SK-N-SH (cell line): ENCODE data around the gene CCDC150. TPM values are rescaled to one million over a fixed set of nuclear protein-coding genes. Genes with fewer than 3 reads are reported as not detected.

ENCODE experiments used
- CTCF ChIA-PET: fragments of 300-600, 350-600 bp; formaldehyde crosslinking; extraction: SDS; loops from one replicate; lab custom pipeline; 2021; lab: Yijun Ruan, JAX
- POLR2A ChIA-PET: fragments of 350-600 bp; sonication (Branson Sonifier 250); formaldehyde crosslinking; extraction: SDS; loops from one replicate; lab custom pipeline; 2020; ENCODE audit warnings: antibody characterized with exemption, inconsistent platforms; lab: Yijun Ruan, JAX
- DNase-seq: peaks from one replicate; pipeline ENCODE4 v3.0.0; 2012
- H2AFZ ChIP-seq: fragments of 200-600 bp; sonication (generic); 2 replicates; pipeline ENCODE4 v1.8.1; 2016; ENCODE audit warnings: antibody characterized with exemption, mild to moderate bottlenecking, low read depth
- H3F3A ChIP-seq: fragments of 200-600 bp; sonication (generic); replicated peaks from 2 replicates; pipeline ENCODE3; 2016; ENCODE audit warnings: antibody characterized with exemption, mild to moderate bottlenecking; ENCODE audit not compliant: insufficient read depth
- H3K27ac ChIP-seq, 2 experiments: fragments of 200-500 bp in 1 of 2; fragments of 200-600 bp in 1 of 2; sonication (Bioruptor generic) in 1 of 2; sonication (generic), shearing (Covaris generic) in 1 of 2; 2 replicates each; pipeline versions ENCODE4 v1.5.1 to v1.6.1; 2014 to 2016; ENCODE audit warnings: low read depth in 2 of 2, inconsistent platforms in 1 of 2, low read length in 1 of 2, mild to moderate bottlenecking in 1 of 2, mixed read lengths in 1 of 2
- H3K27me3 ChIP-seq: fragments of 200-600 bp; sonication (generic), shearing (Covaris generic); 2 replicates; pipeline ENCODE4 v1.6.1; 2016; ENCODE audit warnings: mixed run types; ENCODE audit not compliant: insufficient read depth
- H3K36me3 ChIP-seq, 2 experiments: fragments of 200-500 bp in 1 of 2; fragments of 200-600 bp in 1 of 2; sonication (Bioruptor generic) in 1 of 2; sonication (generic) in 1 of 2; replicated peaks in 1 of 2; 2 replicates each; pipeline versions ENCODE3 to v1.5.1; 2014 to 2016; ENCODE audit warnings: low read length in 1 of 2, mild to moderate bottlenecking in 1 of 2; ENCODE audit not compliant: insufficient read depth in 2 of 2, control insufficient read depth in 1 of 2
- H3K4me1 ChIP-seq, 2 experiments: fragments of 200-500 bp in 1 of 2; fragments of 200-600 bp in 1 of 2; sonication (Bioruptor generic) in 1 of 2; sonication (generic), shearing (Covaris generic) in 1 of 2; 2 replicates each; pipeline versions ENCODE4 v1.5.1 to v1.6.1; 2014 to 2016; ENCODE audit warnings: low read depth in 1 of 2, low read length in 1 of 2, mixed run types in 1 of 2; ENCODE audit not compliant: insufficient read depth in 2 of 2, control insufficient read depth in 1 of 2
- H3K4me2 ChIP-seq: fragments of 200-600 bp; sonication (generic), shearing (Covaris generic); 2 replicates; pipeline ENCODE4 v1.6.1; 2017; ENCODE audit warnings: mixed run types
- H3K4me3 ChIP-seq, 2 experiments: fragments of 200-500 bp in 1 of 2; fragments of 200-600 bp in 1 of 2; sonication (Bioruptor generic) in 1 of 2; sonication (generic), shearing (Covaris generic) in 1 of 2; 2 replicates each; pipeline versions ENCODE4 v1.5.1 to v1.8.1; 2014 to 2016; ENCODE audit warnings: low read depth in 2 of 2, inconsistent platforms in 1 of 2, low read length in 1 of 2, mild to moderate bottlenecking in 1 of 2, mixed read lengths in 1 of 2, moderate library complexity in 1 of 2
- H3K79me2 ChIP-seq: fragments of 200-600 bp; sonication (generic); 2 replicates; pipeline ENCODE4 v1.8.1; 2017; ENCODE audit warnings: mild to moderate bottlenecking; ENCODE audit not compliant: insufficient read depth
- H3K9ac ChIP-seq: fragments of 200-600 bp; sonication (generic); 2 replicates; pipeline ENCODE4 v1.6.1; 2017; ENCODE audit warnings: mixed run types
- H3K9me2 ChIP-seq: fragments of 200-600 bp; sonication (generic); 2 replicates; pipeline ENCODE4 v1.6.1; 2017; ENCODE audit warnings: mixed run types
- H3K9me3 ChIP-seq: fragments of 200-600 bp; sonication (generic); 2 replicates; pipeline ENCODE4 v1.6.1; 2017; ENCODE audit warnings: mixed run types, mild to moderate bottlenecking, moderate library complexity
- H4K20me1 ChIP-seq: fragments of 200-600 bp; sonication (generic); 2 replicates; pipeline ENCODE4 v1.6.1; 2017; ENCODE audit warnings: mild to moderate bottlenecking, mixed run types; ENCODE audit not compliant: insufficient read depth
- ELF1 ChIP-seq: IDR thresholded peaks from 2 replicates; pipeline ENCODE4 v1.4.0; 2012
- EZH2phosphoT487 ChIP-seq: fragments of 200-600 bp; sonication (generic); IDR thresholded peaks from 2 replicates; pipeline ENCODE4 v1.6.1; 2017; ENCODE audit warnings: low read depth, mixed run types, mild to moderate bottlenecking, antibody characterized with exemption, moderate library complexity, borderline replicate concordance
- FOSL2 ChIP-seq: IDR thresholded peaks from 2 replicates; pipeline ENCODE4 v1.4.0; 2012; ENCODE audit warnings: low read depth, mild to moderate bottlenecking, moderate library complexity, borderline replicate concordance
- FOXM1 ChIP-seq: IDR thresholded peaks from 2 replicates; pipeline ENCODE4 v1.4.0; 2012; ENCODE audit warnings: low read depth, mild to moderate bottlenecking
- GABPA ChIP-seq: IDR thresholded peaks from 2 replicates; pipeline ENCODE4 v1.4.0; 2012; ENCODE audit warnings: low read depth, mild to moderate bottlenecking
- JUND ChIP-seq: IDR thresholded peaks from 2 replicates; pipeline ENCODE4 v1.4.0; 2012
- MXI1 ChIP-seq: IDR thresholded peaks from 2 replicates; pipeline ENCODE4 v1.6.1; 2012; ENCODE audit warnings: mild to moderate bottlenecking, low read depth, low read length, improper control_type of control experiment
- NRF1 ChIP-seq: IDR thresholded peaks from 2 replicates; pipeline ENCODE4 v1.6.1; 2012; ENCODE audit warnings: low read depth, mild to moderate bottlenecking, low read length
- RAD21 ChIP-seq: IDR thresholded peaks from 2 replicates; pipeline ENCODE4 v1.6.1; 2012; ENCODE audit warnings: mild to moderate bottlenecking, low read length
- RCOR1 ChIP-seq: fragments of 150-350 bp; IDR thresholded peaks from 2 replicates; pipeline ENCODE4 v1.6.1; 2017; ENCODE audit warnings: antibody characterized with exemption, low read length
- TCF12 ChIP-seq: IDR thresholded peaks from 2 replicates; pipeline ENCODE4 v1.4.0; 2012
- TEAD4 ChIP-seq: IDR thresholded peaks from 2 replicates; pipeline ENCODE4 v1.4.0; 2012; ENCODE audit warnings: mild to moderate bottlenecking, borderline replicate concordance; ENCODE audit not compliant: insufficient read depth
- WGBS: methylation state at CpG from one replicate; pipeline ENCODE4 v1.1.6; 2017; ENCODE audit warnings: low lambda C conversion rate; 5-methylcytosine and 5-hydroxymethylcytosine counted together
- polyA plus RNA-seq, 3 experiments: library from polyadenylated mRNA; depleted of rRNA; stranded (reverse); fragments of >200 nt; gene quantifications; 2 replicates each; pipeline ENCODE4 v1.2.3, GENCODE V29; 2012
- TF ChIP-seq, protein P1 (sequence below): IDR thresholded peaks from 2 replicates; pipeline ENCODE4; 2012
- TF ChIP-seq, protein P2 (sequence below): IDR thresholded peaks from 2 replicates; pipeline ENCODE4 v1.4.0; 2012; ENCODE audit warnings: low read depth
- TF ChIP-seq, protein P3 (sequence below): fragments of 200-600 bp; sonication (generic); IDR thresholded peaks from 2 replicates; pipeline ENCODE4 v1.6.1; 2017; ENCODE audit warnings: antibody characterized with exemption, mild to moderate bottlenecking, moderate library complexity
- TF ChIP-seq, protein P4 (sequence below): IDR thresholded peaks from 2 replicates; pipeline ENCODE4 v1.6.1; 2012; ENCODE audit warnings: mild to moderate bottlenecking, low read depth, low read length, moderate library complexity

CCDC150 gene
- polyA plus RNA-seq, 1 of the 3 experiments (the other 2 are of a cell fraction), result 4.6 TPM

DNA sequence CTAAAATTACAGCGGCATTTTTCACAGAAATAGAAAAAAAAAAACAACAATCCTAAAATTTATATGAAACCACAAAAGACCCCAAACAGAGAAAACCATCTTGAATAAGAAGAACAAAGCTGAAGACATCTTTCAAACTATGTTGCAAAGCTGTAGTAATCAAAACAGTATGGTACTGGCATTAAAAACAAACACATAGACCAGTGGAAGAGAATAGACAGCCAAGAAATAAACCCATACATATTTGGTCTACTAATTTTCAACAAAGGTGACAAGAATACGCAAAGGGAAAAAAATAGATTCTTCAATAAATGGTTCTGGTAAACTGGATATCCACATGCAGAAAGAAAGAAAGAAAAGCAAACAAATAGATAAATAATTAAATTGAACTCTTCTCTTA lies 9.0 kb upstream of the CCDC150 start:
- Histone ChIP-seq H3K27me3 (no peaks in the 10 kb centered on the region), H3K4me1 (no peaks in the 10 kb centered on the region), H3K9ac (no peak overlapping the region), H3K9me2 (no peaks in the 10 kb centered on the region), H3K4me2 (no peak overlapping the region), H3K36me3 (peaks cover 0 to 3% of the 10 kb centered on the region in 2 experiments), H3K27ac (no peak overlapping the region), H3K79me2 (no peaks in the 10 kb centered on the region), H3F3A (peaks cover 8% of the 10 kb centered on the region), H4K20me1 (no peaks in the 10 kb centered on the region), H3K9me3 (peaks cover 4% of the 10 kb centered on the region; the same call in 1 of the 2 replicates), H3K4me3 (no peak overlapping the region), H2AFZ (no peak overlapping the region)
- CTCF ChIA-PET, result no interaction called here
- TF ChIP-seq, protein P1, sequence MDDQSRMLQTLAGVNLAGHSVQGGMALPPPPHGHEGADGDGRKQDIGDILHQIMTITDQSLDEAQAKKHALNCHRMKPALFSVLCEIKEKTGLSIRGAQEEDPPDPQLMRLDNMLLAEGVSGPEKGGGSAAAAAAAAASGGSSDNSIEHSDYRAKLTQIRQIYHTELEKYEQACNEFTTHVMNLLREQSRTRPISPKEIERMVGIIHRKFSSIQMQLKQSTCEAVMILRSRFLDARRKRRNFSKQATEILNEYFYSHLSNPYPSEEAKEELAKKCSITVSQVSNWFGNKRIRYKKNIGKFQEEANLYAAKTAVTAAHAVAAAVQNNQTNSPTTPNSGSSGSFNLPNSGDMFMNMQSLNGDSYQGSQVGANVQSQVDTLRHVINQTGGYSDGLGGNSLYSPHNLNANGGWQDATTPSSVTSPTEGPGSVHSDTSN, result no peak
- POLR2A ChIA-PET, result no interaction called here
- WGBS, result 54% methylated on average over 2 of the region's 2 CpGs
- no peak for DNase-seq

DNA sequence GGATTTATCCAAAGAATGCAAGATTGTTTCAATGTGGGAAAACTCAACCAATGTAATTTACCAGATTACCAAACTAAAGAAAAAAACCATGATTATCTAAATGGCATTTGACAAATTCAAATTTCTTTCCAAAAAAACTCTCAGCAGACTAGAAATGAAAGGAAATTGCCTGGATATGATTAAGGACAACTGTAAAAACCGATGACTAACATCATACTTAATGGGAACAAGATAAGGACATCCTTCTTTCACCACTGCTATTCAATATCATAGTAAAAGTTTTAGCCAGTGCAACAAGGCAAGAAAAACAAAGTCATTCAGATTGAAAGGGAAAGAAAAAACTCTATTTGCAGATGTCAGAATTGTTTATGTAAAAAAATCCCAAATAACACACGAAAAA lies 4.4 kb upstream of the CCDC150 start:
- TF ChIP-seq EZH2phosphoT487, result no peak
- no peak for TF ChIP-seq TCF12
- TF ChIP-seq, protein P2, sequence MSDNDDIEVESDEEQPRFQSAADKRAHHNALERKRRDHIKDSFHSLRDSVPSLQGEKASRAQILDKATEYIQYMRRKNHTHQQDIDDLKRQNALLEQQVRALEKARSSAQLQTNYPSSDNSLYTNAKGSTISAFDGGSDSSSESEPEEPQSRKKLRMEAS, result no peak
- TF ChIP-seq GABPA, result no peak
- no peak for TF ChIP-seq NRF1
- TF ChIP-seq FOXM1, result no peak
- no peak for TF ChIP-seq FOSL2
- TF ChIP-seq ELF1, result no peak
- TF ChIP-seq JUND, result no peak
- 37% methylated on average over 2 of the region's 2 CpGs for WGBS
- DNase-seq, result no peak
- H3K79me2 ChIP-seq, result peaks cover 5% of the 10 kb centered on the region
- H3K36me3 ChIP-seq, result peaks cover 0 to 3% of the 10 kb centered on the region in 2 experiments
- H3K9me2 ChIP-seq, result no peaks in the 10 kb centered on the region
- no peaks in the 10 kb centered on the region for H4K20me1 ChIP-seq
- no peaks in the 10 kb centered on the region; a peak in 1 of 4 replicates for H3K4me1 ChIP-seq
- H3K4me3 ChIP-seq, result no peak overlapping the region
- H3K9ac ChIP-seq, result no peak overlapping the region
- H3K9me3 ChIP-seq, result 0 out of 2 replicates have a peak, but pooled peaks cover 4% of the 10 kb centered on the region
- ChIA-PET CTCF (no interaction called here), POLR2A (no interaction called here)
- H2AFZ ChIP-seq, result no peak overlapping the region
- H3K27me3 ChIP-seq, result no peaks in the 10 kb centered on the region
- H3K27ac ChIP-seq, result no peak overlapping the region
- no peak overlapping the region for H3K4me2 ChIP-seq
- peaks cover 8% of the 10 kb centered on the region for H3F3A ChIP-seq

DNA sequence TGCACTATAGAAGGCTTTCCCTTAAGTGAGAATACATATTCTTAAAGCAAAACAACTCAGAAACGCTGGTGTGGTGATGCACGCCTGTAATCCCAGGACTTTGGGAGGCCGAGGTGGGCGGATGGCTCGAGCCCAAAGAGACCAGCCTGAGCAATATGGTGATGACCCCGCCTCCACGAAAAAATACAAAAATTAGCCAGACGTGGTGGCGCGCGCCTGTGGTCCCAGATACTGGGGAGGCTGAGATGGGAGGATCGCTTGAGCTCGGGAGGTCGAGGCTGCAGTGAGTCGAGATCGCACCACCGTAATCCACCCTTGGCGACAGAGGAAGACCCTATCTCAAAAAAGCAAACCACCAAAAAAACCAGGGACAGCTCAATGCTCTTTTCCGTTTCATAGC lies 750 bp upstream of the CCDC150 start:
- H3K79me2 ChIP-seq, result peaks cover 35% of the 10 kb centered on the region
- ChIA-PET CTCF (interaction anchor here (1.5 to 1.6 kb wide), 2 partner anchors 28 to 57 kb away, joined by 3 to 4 read pairs; no protein-coding TSS in a partner anchor), POLR2A (no interaction called here)
- peak overlapping the region; percentile 76 for H2AFZ ChIP-seq
- no peaks in the 10 kb centered on the region; a peak in 1 of 4 replicates for H3K4me1 ChIP-seq
- no peak overlapping the region for H3K9ac ChIP-seq
- H3K4me3 ChIP-seq, result peak overlapping the region in 1 of 2 experiments; percentile 87; a peak in 1 of 4 replicates
- no peaks in the 10 kb centered on the region for H3K36me3 ChIP-seq
- no peaks in the 10 kb centered on the region for H3K9me2 ChIP-seq
- no peak overlapping the region for H3K4me2 ChIP-seq
- peaks cover 8% of the 10 kb centered on the region for H3F3A ChIP-seq
- H3K27me3 ChIP-seq, result no peaks in the 10 kb centered on the region
- no peaks in the 10 kb centered on the region for H3K9me3 ChIP-seq
- no peak for DNase-seq
- no peak overlapping the region for H3K27ac ChIP-seq
- no peaks in the 10 kb centered on the region for H4K20me1 ChIP-seq
- WGBS, result 84% methylated on average over 19 of the region's 19 CpGs
- TF ChIP-seq TEAD4 (no peak), RCOR1 (no peak), MXI1 (no peak), RAD21 (no peak), EZH2phosphoT487 (no peak)
- TF ChIP-seq, protein P3, sequence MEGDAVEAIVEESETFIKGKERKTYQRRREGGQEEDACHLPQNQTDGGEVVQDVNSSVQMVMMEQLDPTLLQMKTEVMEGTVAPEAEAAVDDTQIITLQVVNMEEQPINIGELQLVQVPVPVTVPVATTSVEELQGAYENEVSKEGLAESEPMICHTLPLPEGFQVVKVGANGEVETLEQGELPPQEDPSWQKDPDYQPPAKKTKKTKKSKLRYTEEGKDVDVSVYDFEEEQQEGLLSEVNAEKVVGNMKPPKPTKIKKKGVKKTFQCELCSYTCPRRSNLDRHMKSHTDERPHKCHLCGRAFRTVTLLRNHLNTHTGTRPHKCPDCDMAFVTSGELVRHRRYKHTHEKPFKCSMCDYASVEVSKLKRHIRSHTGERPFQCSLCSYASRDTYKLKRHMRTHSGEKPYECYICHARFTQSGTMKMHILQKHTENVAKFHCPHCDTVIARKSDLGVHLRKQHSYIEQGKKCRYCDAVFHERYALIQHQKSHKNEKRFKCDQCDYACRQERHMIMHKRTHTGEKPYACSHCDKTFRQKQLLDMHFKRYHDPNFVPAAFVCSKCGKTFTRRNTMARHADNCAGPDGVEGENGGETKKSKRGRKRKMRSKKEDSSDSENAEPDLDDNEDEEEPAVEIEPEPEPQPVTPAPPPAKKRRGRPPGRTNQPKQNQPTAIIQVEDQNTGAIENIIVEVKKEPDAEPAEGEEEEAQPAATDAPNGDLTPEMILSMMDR, result no peak
- TF ChIP-seq, protein P2, result no peak
- TF ChIP-seq, protein P4, sequence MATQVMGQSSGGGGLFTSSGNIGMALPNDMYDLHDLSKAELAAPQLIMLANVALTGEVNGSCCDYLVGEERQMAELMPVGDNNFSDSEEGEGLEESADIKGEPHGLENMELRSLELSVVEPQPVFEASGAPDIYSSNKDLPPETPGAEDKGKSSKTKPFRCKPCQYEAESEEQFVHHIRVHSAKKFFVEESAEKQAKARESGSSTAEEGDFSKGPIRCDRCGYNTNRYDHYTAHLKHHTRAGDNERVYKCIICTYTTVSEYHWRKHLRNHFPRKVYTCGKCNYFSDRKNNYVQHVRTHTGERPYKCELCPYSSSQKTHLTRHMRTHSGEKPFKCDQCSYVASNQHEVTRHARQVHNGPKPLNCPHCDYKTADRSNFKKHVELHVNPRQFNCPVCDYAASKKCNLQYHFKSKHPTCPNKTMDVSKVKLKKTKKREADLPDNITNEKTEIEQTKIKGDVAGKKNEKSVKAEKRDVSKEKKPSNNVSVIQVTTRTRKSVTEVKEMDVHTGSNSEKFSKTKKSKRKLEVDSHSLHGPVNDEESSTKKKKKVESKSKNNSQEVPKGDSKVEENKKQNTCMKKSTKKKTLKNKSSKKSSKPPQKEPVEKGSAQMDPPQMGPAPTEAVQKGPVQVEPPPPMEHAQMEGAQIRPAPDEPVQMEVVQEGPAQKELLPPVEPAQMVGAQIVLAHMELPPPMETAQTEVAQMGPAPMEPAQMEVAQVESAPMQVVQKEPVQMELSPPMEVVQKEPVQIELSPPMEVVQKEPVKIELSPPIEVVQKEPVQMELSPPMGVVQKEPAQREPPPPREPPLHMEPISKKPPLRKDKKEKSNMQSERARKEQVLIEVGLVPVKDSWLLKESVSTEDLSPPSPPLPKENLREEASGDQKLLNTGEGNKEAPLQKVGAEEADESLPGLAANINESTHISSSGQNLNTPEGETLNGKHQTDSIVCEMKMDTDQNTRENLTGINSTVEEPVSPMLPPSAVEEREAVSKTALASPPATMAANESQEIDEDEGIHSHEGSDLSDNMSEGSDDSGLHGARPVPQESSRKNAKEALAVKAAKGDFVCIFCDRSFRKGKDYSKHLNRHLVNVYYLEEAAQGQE, result no peak
